NCI-H2227 treated with DMSO at 0.1 percent for 48 hours (cell line): Measurements from ENCODE around the gene GLIS1.

Source experiments
- DNase-seq: peaks from one replicate; lab custom pipeline; 2025; lab: John Stamatoyannopoulos, UW

The GLIS1 gene

GRCh38 chr1:53580739-53581475 is 158.1 kb downstream of the GLIS1 start:
- no peak for DNase-seq

DNA sequence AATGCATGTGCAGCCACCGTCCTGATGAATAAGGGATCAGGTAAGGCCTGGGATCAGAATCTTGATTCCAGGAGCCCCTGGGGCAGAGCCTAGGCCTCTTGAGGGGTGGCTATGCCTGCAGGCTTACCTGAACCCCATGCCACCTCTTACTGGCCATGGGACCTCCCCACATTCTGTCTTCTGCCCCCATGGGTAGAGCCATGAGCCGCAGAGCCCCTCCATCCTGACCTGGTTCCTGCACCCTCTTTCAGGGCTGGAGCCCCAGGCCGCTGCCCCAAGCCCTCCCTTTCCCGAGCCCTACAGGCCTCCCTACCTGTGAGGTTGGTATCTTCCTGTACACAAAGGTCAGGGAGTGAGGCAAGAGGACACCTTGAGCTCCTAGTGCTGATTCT is 159.0 kb downstream of the GLIS1 start:
- no peak for DNase-seq

- no peak for DNase-seq
These were observed 159.5 kb downstream of the GLIS1 start for GRCh38 chr1:53579221-53580008.

- DNase-seq, result no peak
These were observed 160.6 kb downstream of the GLIS1 start for GRCh38 chr1:53578358-53578757.

DNA sequence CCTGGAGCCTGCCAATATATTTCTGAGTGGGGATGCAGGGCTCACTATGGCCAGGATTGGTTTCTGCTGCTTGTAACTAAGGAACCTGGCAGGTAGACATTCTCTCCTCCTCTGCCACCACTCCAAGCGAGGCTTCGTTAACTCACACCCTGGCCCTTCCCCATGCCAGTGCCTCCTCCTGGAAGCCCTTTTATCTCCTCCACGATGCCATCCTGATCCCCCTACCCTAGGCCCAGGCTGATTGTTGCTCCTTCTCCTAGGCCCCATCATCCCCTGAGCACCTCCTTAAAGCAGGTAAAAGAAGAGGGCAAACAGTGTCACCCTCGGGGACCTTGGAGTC is 161.2 kb downstream of the GLIS1 start:
- no peak for DNase-seq

DNA sequence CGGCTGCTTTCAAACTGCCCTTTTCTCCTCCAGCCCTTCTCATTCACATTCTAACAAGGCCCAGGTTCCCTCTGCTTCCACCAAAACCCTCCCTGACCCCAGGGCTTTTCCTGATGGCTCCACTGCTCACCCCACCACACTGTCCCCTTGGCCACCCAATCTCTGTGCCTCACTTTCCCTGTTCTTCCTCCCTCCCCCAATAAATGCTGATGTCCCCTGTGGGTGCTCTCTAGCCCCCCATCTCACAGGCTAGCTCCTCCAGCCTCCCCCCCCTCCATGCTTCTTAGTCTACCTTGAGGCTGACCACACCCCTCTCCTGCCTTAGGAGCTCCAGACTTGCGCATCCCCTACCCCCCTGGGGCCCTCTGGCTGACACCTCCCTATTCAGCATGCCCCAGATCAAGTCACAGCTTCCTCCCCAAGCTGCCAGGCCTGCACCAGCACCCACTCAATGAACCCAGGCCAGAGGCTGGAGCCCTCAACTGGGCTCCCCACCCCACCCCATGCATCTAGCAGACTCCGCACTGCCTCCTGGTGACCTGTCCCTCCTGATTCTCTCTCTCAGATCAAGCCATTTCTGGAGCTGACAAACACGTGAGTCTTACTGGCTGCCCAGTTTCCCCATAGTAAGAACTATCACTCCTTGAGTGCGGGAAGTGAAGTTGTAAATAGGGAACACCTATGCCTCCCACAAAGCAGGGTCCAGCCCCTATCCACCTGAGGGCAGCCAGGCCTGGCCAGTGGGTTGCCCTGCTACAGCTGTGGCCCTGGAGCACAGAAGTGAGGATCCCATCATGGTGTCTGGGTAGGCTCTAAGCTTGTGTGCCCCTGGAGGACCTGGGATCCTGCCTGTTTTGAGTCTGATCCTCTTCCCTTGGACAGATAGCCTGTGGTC is 161.9 kb downstream of the GLIS1 start:
- DNase-seq, result no peak

DNA sequence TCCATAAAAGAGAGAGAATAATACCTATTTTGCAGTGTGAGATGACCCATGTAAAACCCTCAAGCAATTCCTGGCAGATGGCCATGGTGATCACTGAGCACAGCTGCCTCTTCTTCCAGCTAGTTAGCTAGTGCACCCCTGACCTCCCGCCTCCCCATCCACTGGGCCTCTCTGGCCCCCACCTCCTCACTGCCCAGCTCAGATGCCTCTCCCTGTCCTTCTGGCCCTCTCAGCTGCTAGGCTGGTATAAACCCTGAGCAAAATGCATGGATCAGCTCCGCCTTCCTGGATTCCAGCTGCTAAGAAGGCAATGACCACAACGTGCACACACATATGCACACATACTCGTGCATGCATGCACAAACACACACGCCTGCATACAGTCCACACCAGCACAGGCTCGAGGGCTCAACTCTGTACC is 162.6 kb downstream of the GLIS1 start:
- DNase-seq, result no peak

- DNase-seq, result no peak
These were observed 163.0 kb downstream of the GLIS1 start for GRCh38 chr1:53575955-53576320.

DNA sequence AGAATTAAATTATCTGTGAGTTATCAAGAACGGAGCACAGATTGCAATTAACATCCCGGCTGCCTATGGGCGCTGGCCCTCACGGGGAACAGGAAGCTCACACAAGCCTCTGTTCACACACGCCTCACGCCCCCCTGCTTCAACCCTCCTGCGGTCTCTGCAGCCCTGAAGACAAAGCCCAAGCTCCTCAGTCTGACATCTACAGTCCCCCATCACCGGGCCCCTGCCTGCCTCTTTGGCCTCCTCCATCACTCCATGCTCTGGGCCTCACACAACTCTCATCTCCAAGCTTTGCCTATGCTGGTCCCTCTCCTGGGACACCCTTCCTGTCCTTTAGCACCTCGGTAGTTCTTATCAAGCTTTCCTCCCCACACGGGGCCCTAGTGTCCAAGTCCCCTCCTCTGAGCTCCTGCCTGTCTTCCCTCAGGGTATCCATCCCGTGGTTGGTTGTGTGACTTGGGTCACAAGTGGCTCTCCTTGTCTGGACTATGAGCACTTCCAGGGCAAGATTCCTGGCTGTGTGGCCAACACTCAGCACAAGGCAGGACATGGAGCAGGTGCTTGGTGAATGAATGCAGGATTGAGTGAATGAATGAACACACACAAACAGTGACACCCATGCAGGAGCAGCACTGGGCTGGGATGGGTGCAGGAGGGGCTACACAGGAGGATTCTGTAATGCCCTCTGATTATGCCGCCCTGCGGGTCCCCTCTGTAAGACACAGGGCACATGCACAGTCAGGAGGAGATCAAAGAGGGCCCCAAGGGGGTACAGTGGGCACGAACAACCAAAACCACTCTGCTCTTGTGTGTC is 163.6 kb downstream of the GLIS1 start:
- no peak for DNase-seq

DNA sequence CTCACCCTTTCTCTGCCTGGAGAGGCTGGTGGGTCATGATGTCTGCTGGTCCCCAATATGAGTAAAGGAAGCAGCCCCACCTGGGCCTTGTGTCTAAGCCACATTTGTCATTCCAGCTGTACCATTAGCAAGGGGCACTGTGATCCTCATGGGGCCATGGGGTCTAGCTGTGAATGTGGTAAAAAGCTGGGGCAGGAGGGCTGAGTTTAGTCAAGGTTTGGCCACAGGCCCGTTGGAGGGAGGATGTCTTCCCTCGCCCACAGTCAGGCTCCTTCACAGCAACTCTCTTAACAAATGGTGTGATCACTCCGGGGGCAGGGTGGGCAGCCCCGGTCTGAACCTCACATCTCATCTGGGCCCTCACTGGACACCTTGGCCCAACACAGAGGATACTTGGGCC is 164.3 kb downstream of the GLIS1 start:
- no peak for DNase-seq

GRCh38 chr1:53573931-53574330 is 165.0 kb downstream of the GLIS1 start:
- DNase-seq, result no peak

DNA sequence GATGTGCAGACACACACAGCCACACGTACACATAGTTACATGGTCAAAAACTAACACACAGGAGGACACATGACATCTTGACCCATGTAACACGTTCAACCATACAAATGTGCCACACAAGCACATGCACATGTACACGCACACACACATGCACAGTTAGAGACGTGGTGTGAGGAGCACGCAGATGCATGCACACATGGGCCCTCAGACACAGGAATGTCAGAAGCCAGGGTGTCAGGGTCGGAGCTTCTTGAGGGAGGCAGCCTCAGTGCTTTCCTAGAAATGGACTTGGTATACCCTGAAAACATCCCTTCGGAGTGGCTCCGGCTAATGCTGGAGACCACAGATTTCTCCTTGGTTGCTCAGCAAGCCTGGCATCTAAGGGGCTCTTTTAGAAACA is 165.4 kb downstream of the GLIS1 start:
- DNase-seq, result no peak

GRCh38 chr1:53572815-53573173 is 166.2 kb downstream of the GLIS1 start:
- no peak for DNase-seq

DNA sequence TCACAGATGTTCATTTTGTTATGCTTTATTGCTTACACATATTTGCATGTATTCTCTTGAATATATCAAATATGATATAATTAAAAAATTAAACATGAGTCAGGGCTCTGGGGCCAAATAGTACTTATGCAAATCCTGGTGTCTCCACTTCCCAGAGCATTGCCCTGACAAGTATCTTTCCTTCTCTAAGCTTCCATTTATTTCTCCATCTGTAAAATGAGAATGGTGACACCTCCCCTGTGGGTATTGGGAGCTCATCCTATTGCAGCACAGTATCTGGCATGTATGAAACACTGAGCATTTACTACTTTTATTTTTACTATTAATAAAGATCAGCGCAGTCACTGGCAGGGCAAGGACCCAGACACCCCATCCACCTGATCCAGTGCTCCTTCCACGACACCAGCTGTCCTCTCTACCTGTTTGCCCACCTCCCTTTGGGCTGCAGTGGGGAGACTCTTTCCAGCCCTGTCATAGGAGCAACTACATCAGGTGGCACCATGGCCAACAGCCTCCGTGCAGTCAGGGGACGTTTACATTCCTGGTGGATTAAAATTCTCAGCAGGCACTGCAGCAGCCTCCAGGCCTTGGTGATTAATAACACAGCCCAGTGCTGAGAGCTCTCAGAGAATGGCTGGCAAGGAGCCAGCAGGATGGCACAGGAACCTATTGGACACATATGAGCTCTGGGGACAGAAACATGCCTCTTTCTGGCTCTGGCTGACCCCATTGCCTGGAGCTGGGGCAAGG is 166.7 kb downstream of the GLIS1 start:
- peak; percentile 60 for DNase-seq

DNA sequence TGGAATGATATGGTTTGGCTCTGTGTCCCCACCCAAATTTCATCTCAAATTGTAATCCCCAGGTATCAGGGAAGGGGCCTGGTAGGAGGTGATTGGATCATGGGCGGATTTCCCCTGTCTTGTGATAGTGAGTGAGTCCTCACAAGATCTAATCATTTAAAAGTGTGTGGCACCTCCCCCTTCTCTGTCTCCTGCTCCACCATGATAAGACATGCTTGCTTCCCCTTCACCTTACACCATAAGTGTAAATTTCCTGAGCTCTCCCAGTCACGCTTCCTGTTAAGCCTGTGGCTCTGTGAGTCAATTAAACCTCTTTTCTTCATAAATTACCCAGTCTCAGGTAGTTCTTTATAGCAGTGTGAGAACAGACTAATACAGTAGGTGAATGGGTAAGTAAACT is 170.4 kb downstream of the GLIS1 start:
- no peak for DNase-seq

- no peak for DNase-seq
These were observed 171.1 kb downstream of the GLIS1 start for GRCh38 chr1:53567851-53568250.

- DNase-seq, result no peak
These were observed 171.5 kb downstream of the GLIS1 start for GRCh38 chr1:53567450-53567849.

DNA sequence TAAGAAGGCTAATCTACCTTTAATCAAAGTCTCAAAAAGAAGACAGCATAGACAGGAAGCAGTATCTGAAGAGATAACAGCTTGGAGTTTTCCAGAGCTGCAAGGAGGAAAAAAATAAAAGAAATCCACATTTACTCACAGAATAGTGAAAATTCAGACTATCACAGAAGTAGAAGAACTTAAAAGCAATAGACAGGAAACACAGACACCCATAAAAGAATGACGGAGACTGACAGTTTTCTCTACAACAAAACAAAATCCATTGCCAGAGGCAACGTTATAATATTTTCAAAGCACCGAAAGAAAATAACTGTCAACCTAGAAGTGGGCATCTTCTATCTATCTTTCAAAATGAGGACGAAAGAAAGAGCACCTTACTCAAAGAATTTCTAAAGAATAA is 175.4 kb downstream of the GLIS1 start:
- no peak for DNase-seq

DNA sequence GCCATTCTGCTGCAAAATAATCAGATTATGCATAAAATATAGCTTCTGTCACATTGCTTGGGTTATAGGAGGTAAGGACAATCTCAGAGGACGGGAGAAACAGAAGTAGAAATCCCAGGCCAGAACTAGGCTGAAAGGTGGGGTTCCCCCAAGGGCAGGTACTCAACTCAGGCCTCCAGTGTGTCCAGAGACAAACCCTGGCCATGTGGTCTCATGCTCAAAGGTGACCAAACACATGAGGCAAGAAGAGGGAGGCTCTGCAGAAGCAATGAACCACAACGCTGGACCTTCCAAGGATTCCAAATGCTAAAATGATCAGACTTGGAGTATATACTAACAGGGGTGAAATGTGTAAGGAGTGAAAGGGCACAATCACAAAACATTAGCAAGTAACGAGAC is 176.0 kb downstream of the GLIS1 start:
- DNase-seq, result no peak

DNA sequence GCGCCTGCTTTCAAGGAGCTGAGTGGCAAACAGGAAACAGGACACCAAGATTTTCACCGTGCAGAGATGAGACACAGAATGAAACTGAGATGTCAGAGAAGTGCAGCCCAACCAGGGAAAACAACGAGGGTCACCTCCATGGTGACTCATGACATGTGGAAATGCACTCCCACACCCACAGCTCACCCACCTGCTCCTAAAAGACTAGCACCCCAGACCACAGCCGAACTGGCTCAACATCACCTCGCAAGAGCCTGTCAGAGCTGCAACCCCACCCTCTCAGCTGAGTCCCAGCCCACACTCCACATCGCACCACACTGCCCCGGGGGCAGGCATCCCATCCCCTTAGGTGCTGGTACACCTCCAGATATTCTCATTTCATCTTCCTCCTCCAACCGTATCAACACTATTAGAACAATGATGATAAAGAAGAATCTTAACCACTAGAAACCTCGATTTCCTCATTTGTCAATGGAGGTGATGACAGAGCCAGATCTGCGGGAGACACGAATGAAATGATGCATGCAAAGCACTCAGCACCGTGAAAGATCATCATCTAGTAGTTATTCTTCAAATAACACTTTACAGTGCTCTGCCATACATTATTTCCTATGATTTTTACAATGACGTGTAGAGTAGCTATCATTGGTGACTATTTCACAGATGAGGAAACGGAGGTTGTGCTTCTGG is 176.5 kb downstream of the GLIS1 start:
- DNase-seq, result no peak
